IPS DF 4.7 (cell line): ENCODE data around the gene SLC48A1.

Source experiments
- DNase-seq: peaks from one replicate; pipeline ENCODE4 v3.0.0-alpha.2; 2013; ENCODE audit warnings: low spot score; ENCODE audit errors: extremely low read depth

The SLC48A1 gene

DNA sequence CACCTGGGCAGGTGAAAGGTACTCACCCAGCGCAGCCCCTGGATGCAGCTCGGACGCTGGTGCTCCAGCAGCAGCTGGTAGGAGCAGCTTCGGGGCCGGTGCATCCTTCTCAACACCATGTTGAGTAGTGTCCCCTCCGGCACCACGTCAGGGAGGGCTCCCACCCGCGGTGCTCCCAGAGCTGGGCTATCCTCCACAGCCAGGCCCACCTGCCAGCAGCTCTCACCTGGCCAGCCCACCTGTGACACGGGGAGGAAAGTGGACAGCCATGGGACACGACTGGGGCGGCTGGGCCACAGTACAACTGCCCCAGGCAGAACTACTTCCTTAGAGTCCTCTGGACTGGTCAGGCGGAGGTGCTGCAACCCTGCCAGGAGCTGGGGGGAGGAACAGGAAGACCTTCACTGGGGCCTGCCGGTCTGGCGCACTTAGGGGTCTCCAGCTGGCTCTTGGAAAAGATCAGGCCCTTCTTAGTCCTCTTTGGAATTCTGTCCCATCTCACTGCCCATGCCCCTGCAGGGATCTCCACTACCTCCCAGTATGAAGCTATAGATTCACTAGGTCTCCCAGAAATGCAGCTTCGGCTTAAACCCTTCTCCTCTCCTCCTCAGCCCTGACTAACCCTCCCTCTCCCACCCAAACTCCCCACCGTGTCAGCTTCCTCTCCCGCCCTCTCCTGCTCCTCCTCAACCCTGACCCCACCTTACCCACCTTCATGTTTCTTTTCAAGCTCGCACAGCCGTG, 15.0 kb upstream of the SLC48A1 start:
- no peak for DNase-seq

DNA sequence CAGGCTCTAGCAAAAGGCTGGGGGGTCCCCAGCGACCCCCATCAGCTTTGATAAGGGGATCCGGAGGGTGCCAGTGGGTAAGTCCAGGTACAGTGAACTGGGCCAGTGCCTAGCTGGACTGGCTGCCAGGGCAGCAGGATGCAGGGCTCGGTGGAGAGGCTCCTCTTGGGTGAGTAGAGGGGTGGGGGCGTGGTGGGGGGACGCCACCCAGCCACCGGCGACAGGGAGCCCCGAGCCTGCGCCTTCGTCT, 14.5 kb upstream of the SLC48A1 start:
- no peak for DNase-seq

GRCh38 chr12:47758834-47759690, 14.0 kb upstream of the SLC48A1 start, which contains the start of gene RAPGEF3:
Gene RAPGEF3, minus strand, starts transcription at chr12:47758880. Its CDS starts 324 bp downstream, at chr12:47758556.
- no peak for DNase-seq

DNA sequence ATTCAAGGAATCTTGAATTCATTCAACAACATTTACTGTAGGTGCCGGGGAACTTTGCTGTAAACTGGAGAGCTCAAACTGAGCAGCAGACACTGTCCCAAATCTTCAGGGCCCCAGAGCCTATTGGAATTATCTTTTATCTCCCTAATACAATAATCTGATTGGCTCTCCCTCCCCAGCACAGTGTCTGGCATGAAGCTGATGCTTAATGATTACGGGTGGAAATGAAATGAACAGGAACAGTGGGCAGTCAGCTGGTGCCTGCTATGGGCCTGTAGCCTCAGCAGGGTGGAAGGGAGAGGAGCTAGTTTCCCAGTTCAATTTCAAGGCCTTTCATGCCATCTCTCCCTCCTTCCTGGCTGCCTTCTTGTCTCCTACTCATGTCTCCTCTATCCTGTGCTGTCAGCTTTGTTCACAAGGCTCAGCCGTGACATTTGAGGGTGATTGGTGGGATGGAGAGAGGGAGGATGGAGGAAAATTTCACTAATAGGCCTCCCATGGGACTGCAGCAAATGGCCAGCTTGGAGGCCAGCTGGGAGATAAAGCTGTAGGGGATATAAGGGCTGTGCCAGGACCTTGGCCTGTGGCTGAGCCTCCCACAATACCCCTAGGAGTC, 10.1 kb upstream of the SLC48A1 start:
- DNase-seq: no peak

- DNase-seq: no peak
Observed at GRCh38 chr12:47763481-47764346, 9.3 kb upstream of the SLC48A1 start.

GRCh38 chr12:47766502-47767215, 6.4 kb upstream of the SLC48A1 start:
- no peak for DNase-seq

GRCh38 chr12:47767216-47767724, 5.8 kb upstream of the SLC48A1 start:
- no peak for DNase-seq

DNA sequence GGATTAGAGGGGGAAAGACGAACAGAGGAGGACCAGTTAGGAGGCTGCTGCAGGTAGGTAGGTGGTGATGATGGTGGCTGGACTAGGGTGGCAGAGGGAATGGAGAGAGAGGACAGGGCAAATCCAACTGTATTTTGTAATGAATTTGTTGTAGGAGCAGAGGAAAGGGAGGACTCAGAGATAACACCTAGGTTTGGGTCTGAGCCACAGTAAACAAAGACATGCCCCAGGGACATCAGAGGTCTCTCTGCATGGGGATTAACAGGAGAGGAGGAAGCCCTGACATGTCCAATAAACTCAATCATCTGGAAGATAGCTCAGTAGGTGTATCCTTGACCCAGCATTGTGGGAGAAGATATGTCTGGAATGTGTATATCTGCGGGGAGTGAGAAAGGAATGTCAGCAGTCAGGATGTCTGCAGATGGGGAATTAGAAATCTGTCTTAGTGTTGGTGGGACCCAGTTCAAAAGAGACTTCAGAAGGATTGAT, 4.7 kb upstream of the SLC48A1 start:
- no peak for DNase-seq

- DNase-seq: no peak
Observed at GRCh38 chr12:47769234-47770085, 3.6 kb upstream of the SLC48A1 start.

GRCh38 chr12:47770086-47770726, 2.8 kb upstream of the SLC48A1 start:
- DNase-seq: no peak

DNA sequence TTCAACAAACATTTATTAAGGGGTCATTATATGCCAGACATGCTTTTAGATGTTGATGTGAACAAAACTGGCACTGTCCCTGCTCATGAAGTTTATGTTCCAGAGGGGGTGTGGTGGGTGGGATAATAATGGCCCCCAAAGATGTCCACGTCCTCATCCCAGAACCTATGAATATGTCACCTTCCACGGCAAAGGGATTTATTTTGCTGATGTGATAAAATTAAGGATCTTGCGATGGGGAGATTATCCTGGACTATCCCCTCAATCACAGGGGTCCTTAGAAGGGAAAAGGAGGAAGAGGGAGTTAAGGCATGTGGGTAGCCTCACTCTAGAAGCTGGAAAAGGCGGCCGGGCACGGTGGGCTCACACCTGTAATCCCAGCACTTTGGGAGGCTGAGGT, 1.7 kb upstream of the SLC48A1 start:
- DNase-seq: no peak

- no peak for DNase-seq
Observed at GRCh38 chr12:47772094-47772660, 861 bp upstream of the SLC48A1 start.

DNA sequence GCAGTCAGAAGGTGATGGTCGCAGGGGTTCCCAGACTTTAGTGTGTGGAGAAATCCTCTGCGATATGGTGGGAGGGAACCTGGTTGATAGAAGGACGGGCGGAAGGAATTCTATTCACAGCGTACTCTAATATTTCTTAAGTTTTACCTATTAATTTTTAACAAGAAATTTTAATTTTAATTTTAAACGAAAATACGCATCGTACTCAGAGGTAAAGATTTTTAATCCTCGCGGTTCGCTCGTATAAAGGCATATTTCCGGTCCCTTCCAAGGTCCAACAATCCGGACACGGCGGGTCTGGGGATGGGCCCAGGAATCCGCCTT, 338 bp upstream of the SLC48A1 start:
- no peak for DNase-seq

- DNase-seq: no peak
Observed at GRCh38 chr12:47773858-47774580, 981 bp downstream of the SLC48A1 start.

- no peak for DNase-seq
Observed at GRCh38 chr12:47774663-47775062, 1.6 kb downstream of the SLC48A1 start.

GRCh38 chr12:47775100-47775911, 2.3 kb downstream of the SLC48A1 start:
- DNase-seq: no peak

GRCh38 chr12:47776471-47777143, 3.6 kb downstream of the SLC48A1 start:
- DNase-seq: no peak
